MCF 10A (cell line): ENCODE data around the gene NLRP5. TPM values are rescaled to one million over a fixed set of nuclear protein-coding genes. Genes with fewer than 3 reads are reported as not detected.
"Not testable (repeated sequence)": the region's sequence is repeated elsewhere in the genome, so short reads cannot be mapped to it uniquely, and the experiment has no call there.

ENCODE experiments used
- BruUV-seq: library from RNA; stranded (reverse); fragments of 400-500 nt; replicated peaks from 2 replicates; lab custom pipeline; 2021; lab: Mats Ljungman, UMichigan
- CTCF ChIA-PET: fragments of 300-600 bp; sonication (Branson Sonifier 250); formaldehyde crosslinking; extraction: SDS; loops from one replicate; lab custom pipeline; 2021; ENCODE audit warnings: antibody characterized with exemption, inconsistent platforms; lab: Yijun Ruan, JAX
- POLR2A ChIA-PET: fragments of 300-600, 350-650 bp; sonication (Branson Sonifier 250); formaldehyde crosslinking; extraction: SDS; loops from one replicate; lab custom pipeline; 2020; ENCODE audit warnings: antibody characterized with exemption, inconsistent platforms; lab: Yijun Ruan, JAX
- DNase-seq: peaks from one replicate; pipeline ENCODE4 v3.0.0-alpha.2; 2018; ENCODE audit not compliant: unreplicated experiment
- H3K27ac Mint-ChIP-seq: one replicate; pipeline ENCODE4 v1.8.0; 2022; ENCODE audit warnings: mild to moderate bottlenecking, low read depth, mixed read lengths; ENCODE audit not compliant: unreplicated experiment
- H3K27me3 Mint-ChIP-seq: one replicate; pipeline ENCODE4 v1.8.0; 2022; ENCODE audit warnings: mixed read lengths; ENCODE audit not compliant: insufficient read depth, unreplicated experiment
- H3K36me3 Mint-ChIP-seq: one replicate; pipeline ENCODE4 v1.8.0; 2022; ENCODE audit warnings: mild to moderate bottlenecking, moderate library complexity, mixed read lengths; ENCODE audit not compliant: insufficient read depth, unreplicated experiment
- H3K4me1 Mint-ChIP-seq: one replicate; pipeline ENCODE4 v1.8.0; 2022; ENCODE audit warnings: mixed read lengths; ENCODE audit not compliant: insufficient read depth, unreplicated experiment
- H3K4me3 Mint-ChIP-seq: one replicate; pipeline ENCODE4 v1.8.0; 2022; ENCODE audit warnings: mild to moderate bottlenecking, moderate library complexity, mixed read lengths; ENCODE audit not compliant: unreplicated experiment
- H3K9me3 Mint-ChIP-seq: one replicate; pipeline ENCODE4 v1.8.0; 2022; ENCODE audit warnings: mixed read lengths; ENCODE audit not compliant: unreplicated experiment
- CTCF ChIP-seq: fragments of 200-600 bp; IDR thresholded peaks from one replicate; pipeline ENCODE4 v1.8.0; 2022; ENCODE audit warnings: antibody characterized with exemption, mild to moderate bottlenecking; ENCODE audit not compliant: unreplicated experiment
- intact Hi-C: fragments of 100-400 bp; cut with micrococcal nuclease; formaldehyde crosslinking; loops from 2 replicates; pipeline ENCODE4 v1.14.1; 2022
- total RNA-seq: library from RNA; stranded (reverse); gene quantifications from 2 replicates; pipeline ENCODE4 v1.2.3, GENCODE V29; 2022

The NLRP5 gene
- total RNA-seq, 1 experiment from 2014 or later = not detected

GRCh38 chr19:56105090-56105701 lies 118.6 kb downstream of the NLRP5 start:
- intact Hi-C loops = no loop called here
- H3K4me1 Mint-ChIP-seq = peaks cover 7% of the 10 kb centered on the region
- H3K36me3 Mint-ChIP-seq = peaks cover 23% of the 10 kb centered on the region
- POLR2A ChIA-PET = interaction anchor here (1.0 to 1.4 kb wide), 2 partner anchors 14 to 15 kb away, joined by 3 read pairs; no protein-coding TSS in a partner anchor
- peak overlapping the region; percentile 67 for H3K27ac Mint-ChIP-seq
- CTCF ChIA-PET = interaction anchor here (0.6 to 2.3 kb wide), 16 partner anchors 9 to 1599 kb away, joined by 3 to 18 read pairs (median 4); no protein-coding TSS in a partner anchor
- peak; percentile 72 for TF ChIP-seq CTCF
- H3K27me3 Mint-ChIP-seq = no peaks in the 10 kb centered on the region
- no peaks in the 10 kb centered on the region for H3K9me3 Mint-ChIP-seq
- DNase-seq = peak; percentile 77
- BruUV-seq = no TSS peak
- peak overlapping the region; percentile 19 for H3K4me3 Mint-ChIP-seq

- BruUV-seq, H3K27me3 Mint-ChIP-seq, DNase-seq, H3K4me1 Mint-ChIP-seq, intact Hi-C loops, H3K9me3 Mint-ChIP-seq: not testable (repeated sequence)
- peak overlapping the region; percentile 19 for H3K4me3 Mint-ChIP-seq
- ChIA-PET POLR2A (interaction anchor here (0.6 to 1.4 kb wide), 3 partner anchors 14 to 146 kb away, joined by 3 read pairs; no protein-coding TSS in a partner anchor), CTCF (interaction anchor here (0.9 to 2.3 kb wide), 9 partner anchors 10 to 148 kb away, joined by 3 to 18 read pairs (median 4); no protein-coding TSS in a partner anchor)
- H3K27ac Mint-ChIP-seq = peak overlapping the region; percentile 67
- peaks cover 23% of the 10 kb centered on the region for H3K36me3 Mint-ChIP-seq
These were observed 119.3 kb downstream of the NLRP5 start for GRCh38 chr19:56105831-56106396.

- Mint-ChIP-seq H3K4me3 (no peak overlapping the region), H3K4me1 (peaks cover 7% of the 10 kb centered on the region), H3K9me3 (no peaks in the 10 kb centered on the region), H3K27me3 (no peaks in the 10 kb centered on the region), H3K27ac (peak overlapping the region; percentile 67), H3K36me3 (peaks cover 20% of the 10 kb centered on the region)
- ChIA-PET CTCF (interaction anchor here (0.6 to 2.3 kb wide), 3 partner anchors 10 to 147 kb away, joined by 3 to 18 read pairs (median 3); no protein-coding TSS in a partner anchor), POLR2A (interaction anchor here (0.6 kb wide), 1 partner anchor 146 kb away, joined by 3 read pairs; no protein-coding TSS in a partner anchor)
- no peak for TF ChIP-seq CTCF
- no peak for DNase-seq
- intact Hi-C loops = no loop called here
- no TSS peak for BruUV-seq
These were observed 119.8 kb downstream of the NLRP5 start for GRCh38 chr19:56106397-56106849.

GRCh38 chr19:56106993-56107392 lies 120.4 kb downstream of the NLRP5 start:
- no TSS peak for BruUV-seq
- peak overlapping the region; percentile 23 for H3K27ac Mint-ChIP-seq
- no peaks in the 10 kb centered on the region for H3K9me3 Mint-ChIP-seq
- H3K4me1 Mint-ChIP-seq = peaks cover 7% of the 10 kb centered on the region
- H3K36me3 Mint-ChIP-seq = peaks cover 17% of the 10 kb centered on the region
- intact Hi-C loops = no loop called here
- DNase-seq = no peak
- no peak for TF ChIP-seq CTCF
- H3K27me3 Mint-ChIP-seq = no peaks in the 10 kb centered on the region
- POLR2A ChIA-PET = no interaction called here
- CTCF ChIA-PET = interaction anchor here (0.6 kb wide), 1 partner anchor 17 kb away, joined by 3 read pairs; no protein-coding TSS in a partner anchor
- no peak overlapping the region for H3K4me3 Mint-ChIP-seq
